ENCODE measurements around the gene FOLR2. TPM values are rescaled to one million over a fixed set of nuclear protein-coding genes. Genes with fewer than 3 reads are reported as not detected.
A peak's percentile ranks its signal among the peaks of the same experiment; 100 is the strongest.
"Not testable (repeated sequence)": the region's sequence is repeated elsewhere in the genome, so short reads cannot be mapped to it uniquely, and the experiment has no call there.

The FOLR2 gene
- 29.9 TPM for total RNA-seq (ENCODE audit: insufficient read depth, low replicate concordance)

DNA sequence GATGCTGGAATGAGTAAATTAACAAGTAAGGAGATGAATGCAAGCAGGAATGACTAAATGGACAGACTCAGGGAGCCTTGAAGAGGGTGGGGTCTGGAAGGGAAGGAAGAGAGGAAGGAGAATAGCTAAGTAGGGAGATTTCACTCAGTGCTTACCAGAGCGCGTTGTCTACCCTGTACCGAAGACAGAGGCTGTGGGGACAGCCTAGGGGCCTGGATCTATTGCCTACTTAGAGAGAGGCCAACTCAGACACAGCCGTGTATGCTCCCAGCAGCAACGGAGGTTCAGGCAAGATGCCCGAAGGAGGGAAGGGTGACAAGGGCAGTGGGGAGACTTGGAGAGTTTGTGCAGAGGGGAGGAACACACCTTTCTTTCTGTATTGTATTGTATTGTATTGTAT lies at the start of gene FOLR2:
Gene FOLR2 (plus strand): TSS at position 157 of the 400 bp plus-strand sequence. CDS start 1,791 bp downstream, outside the sequence.
- DNase-seq (ENCODE audit: low spot score): no peak

- not testable (repeated sequence) for DNase-seq (ENCODE audit: low spot score)
Observed at GRCh38 chr11:72169046-72169555, 47.5 kb upstream of the FOLR2 start.

GRCh38 chr11:72169754-72170153 lies 46.8 kb upstream of the FOLR2 start:
- DNase-seq (ENCODE audit: low spot score): not testable (repeated sequence)

DNA sequence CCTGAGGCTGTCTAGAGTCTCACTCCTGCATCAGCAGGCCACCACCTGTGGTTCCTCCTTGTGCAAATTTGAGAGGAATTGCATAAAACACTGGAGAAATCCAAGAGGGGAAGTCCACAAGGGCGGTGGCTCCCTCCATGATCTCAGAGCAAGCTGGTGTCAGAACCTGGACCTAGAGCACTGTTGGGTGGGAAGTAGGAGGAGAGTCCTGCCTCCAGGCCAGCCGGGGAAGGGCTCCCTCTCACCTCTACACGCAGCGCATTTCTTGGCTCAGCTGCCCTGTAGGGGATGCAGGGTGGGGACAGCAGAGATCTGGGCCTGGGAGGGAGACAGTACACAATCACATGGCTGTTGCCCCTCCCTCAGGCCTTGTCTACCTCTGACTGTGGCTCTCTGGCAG lies 44.6 kb upstream of the FOLR2 start:
- not testable (repeated sequence) for DNase-seq (ENCODE audit: low spot score)

DNA sequence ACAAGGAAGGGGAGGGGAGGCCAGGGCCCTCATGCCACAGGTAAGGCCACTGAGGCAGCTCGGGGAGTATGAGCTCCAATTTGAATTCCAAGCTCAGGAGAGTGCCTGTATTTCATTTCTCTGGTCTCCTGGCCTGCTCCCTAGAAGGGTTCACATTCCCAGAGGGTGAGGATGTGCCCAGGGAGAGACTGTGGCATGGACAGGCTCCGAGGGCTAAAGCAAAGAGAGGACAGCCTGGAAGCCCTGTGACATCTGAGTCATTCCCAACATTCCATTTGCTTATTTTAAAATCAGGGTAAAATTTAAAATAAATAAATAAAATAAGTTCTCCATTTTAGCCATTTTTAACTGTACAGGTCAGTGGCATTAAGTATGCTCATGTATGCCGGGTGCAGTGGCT lies 43.3 kb upstream of the FOLR2 start:
- no peak for DNase-seq (ENCODE audit: low spot score)

GRCh38 chr11:72174302-72175070 lies 42.1 kb upstream of the FOLR2 start:
- DNase-seq (ENCODE audit: low spot score): no peak

DNA sequence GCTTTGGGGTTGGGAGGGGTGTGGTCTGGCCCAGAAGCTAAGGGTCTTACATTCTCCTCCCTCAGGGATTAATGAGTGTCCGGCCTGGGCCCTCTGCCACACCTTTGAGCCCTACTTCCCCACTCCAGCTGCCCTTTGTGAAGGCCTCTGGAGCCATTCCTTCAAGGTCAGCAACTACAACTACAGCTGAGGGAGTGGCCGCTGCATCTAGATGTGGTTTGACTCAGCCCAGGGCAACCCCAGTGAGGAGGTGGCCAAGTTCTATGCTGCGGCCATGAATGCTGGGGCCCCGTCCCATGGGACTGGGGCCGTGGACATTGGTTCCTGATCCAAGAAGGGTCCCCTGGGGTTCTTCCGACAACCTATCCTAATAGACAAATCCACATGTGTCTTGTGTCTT lies 38.9 kb upstream of the FOLR2 start:
- no peak for DNase-seq (ENCODE audit: low spot score)

GRCh38 chr11:72179049-72179803 lies 37.4 kb upstream of the FOLR2 start:
- no peak for DNase-seq (ENCODE audit: low spot score)

DNA sequence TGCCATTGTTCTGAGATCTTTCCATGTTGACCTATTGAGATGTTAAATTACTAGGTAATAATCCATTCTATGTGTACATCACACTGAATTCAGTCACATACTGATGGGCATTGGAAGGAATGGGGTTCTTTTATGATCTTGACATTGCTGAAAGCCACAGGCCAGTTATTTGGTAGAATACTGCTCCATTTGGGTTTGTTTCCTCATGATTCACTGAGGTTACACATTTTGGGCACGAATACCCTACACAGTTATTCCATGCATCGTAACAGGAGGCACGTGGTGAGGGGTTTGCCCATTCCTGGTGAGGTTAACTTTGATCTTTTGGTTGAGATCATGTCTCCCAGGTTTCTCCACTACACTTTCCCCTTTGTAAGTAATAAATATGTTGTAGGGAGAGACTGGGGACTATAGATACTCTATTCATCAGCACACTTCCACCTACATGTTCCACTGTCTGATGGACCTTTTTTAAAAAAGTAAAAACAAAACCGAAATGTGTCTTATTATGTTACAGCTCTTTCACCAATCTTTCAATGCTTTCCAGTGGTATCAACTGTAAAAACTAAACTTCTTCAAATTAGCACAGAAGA lies 36.7 kb upstream of the FOLR2 start:
- DNase-seq (ENCODE audit: low spot score): no peak

DNA sequence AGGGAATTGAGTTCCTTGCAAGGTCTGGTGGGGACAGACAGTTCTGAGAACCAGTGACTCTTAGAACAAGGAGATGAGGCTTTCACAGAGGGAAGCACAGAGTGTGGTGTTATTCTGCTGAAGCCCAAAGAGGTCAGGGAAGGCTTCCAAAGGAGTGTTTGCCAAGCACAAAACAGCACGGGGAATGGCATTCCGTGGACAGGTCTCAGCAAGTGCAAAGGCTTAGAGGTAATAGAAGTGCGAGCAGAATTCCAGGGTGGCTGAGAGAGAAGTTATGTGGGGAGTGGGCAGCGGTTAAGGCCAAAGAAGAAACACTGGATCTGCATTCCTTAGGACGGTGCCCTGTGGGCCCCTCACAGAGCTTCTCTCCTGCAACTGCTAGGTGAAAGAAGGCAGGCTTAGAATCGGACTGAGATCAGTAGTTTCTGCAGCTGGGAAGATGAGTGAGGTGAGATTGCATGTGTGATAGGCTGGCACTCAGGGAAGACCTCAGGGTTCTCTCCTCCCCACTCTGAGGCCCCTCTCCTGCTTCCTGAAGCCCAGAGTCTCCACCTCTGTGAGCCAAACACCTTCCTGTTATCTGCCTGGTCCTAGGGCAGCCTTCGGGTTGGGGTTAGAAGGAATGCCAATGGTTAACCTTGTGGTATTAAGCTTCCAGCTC lies 35.6 kb upstream of the FOLR2 start:
- peak; percentile 20 for DNase-seq (ENCODE audit: low spot score)

DNA sequence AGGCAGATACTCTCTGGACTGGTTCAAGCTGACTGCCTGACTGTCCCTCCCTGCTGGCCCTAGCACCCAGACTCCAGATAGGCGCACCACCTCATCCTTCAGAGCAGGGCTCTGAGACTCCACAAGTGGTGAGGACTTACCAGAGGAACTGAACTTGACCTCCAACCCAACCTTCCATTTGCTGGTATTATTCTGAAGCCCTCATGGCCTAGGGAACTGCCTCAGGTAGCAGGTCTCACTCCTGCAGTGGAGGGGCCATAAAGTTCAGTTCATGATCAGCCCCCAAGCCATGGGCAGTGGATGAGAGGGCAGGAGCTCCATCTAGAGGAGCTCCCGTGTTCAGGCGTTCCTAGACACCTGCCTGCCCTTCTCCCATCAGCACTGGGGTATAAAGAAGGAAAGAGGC lies 35.0 kb upstream of the FOLR2 start:
- not testable (repeated sequence) for DNase-seq (ENCODE audit: low spot score)

- DNase-seq (ENCODE audit: low spot score): no peak
Observed at GRCh38 chr11:72188267-72188666, 28.3 kb upstream of the FOLR2 start.

GRCh38 chr11:72189455-72190250 lies 26.9 kb upstream of the FOLR2 start:
- peak; percentile 6 for DNase-seq (ENCODE audit: low spot score)

DNA sequence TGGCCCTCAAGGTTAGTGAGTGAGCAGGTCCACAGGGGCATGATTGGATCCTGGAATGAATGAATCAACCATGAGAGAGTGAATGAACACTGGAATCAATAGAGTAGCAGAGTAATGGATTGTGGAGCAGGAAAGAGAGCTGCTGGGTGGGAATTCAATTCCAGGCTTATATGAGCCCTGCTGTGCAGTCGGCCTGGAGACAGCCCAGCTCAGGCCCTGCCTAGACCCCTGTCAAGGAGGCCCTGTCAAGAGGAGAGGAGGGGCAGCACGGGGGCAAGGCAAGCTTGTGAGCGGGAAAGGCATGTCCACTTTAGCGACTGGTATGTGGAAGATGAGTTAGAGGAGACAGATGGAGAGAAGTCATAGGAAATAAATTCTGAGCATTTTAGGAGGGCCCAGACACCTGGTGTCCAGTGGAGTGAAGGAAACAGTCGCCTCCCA lies 25.9 kb upstream of the FOLR2 start:
- no peak for DNase-seq (ENCODE audit: low spot score)

- DNase-seq (ENCODE audit: low spot score): no peak
Observed at GRCh38 chr11:72191961-72192381, 24.6 kb upstream of the FOLR2 start, which contains the start of gene FOLR1. Gene FOLR1 (plus strand): TSS chr11:72192140. CDS start chr11:72192174, 34 bp downstream.

GRCh38 chr11:72195518-72196270 lies 20.9 kb upstream of the FOLR2 start:
- no peak for DNase-seq (ENCODE audit: low spot score)

GRCh38 chr11:72201445-72201844 lies 15.1 kb upstream of the FOLR2 start:
- not testable (repeated sequence) for DNase-seq (ENCODE audit: low spot score)

DNA sequence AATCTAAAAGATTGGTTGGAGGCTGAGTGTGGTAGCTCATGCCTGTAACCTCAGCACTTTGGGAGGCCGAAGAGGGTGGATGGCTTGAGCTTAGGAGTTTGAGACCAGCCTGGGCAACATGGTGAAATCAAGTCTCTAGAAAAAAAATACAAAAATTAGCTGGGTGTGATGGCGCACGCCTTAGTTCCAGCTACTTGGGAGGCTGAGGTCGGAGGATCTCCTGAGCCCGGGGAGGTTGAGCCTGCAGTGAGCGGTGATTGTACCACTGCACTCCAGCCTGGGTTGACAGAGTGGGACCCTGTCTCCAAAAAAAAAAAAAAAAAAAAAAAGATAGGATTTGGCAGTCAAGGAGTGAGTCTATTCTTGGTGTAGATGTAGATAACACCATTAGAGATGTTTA lies 14.0 kb upstream of the FOLR2 start:
- no peak for DNase-seq (ENCODE audit: low spot score)

DNA sequence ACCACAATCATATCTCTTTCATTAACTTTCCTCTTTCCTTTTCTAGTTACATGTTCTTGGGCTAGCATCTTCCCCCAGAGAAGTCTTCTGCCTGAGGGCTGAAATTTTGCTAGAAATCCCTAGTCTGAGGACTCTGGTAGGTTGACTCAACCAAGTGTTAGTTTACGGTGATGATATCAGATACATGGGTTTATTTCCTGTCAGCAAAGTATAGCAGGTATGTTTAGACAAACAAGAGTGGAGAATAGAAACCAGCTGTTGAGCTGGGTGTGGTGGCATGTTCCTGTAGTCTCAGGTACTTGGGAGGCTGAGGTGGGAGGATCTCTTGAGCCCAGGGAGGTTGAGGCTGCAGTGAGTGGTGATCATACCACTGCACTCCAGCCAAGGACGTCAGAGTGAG lies 13.4 kb upstream of the FOLR2 start:
- no peak for DNase-seq (ENCODE audit: low spot score)

DNA sequence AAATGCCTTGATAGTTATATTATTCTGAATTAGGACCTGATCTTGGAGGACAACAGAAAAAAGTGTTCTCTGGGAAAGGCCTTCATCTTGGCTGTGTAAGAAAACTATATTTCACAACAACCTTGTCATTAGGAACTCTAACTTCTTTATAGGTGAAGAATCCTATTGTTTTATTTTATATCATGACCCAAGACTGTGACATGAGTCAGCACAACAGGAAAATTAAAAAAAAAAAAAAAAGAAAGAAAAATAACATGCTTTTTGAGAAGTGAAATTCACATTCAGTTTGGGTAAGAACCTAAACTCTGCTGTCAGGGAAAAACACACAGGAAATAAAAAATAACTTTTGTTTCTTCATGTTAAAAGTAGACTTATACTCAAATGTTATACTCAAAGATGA lies 11.7 kb upstream of the FOLR2 start:
- DNase-seq (ENCODE audit: low spot score): no peak

Data from umbilical cord (tissue), 2 donors.